SW 1271 (cell line): Measurements from ENCODE around the gene ZNF407.

Source experiments
- DNase-seq, 2 experiments: peaks; one replicate each; lab custom pipeline; 2025; lab: John Stamatoyannopoulos, UW

ZNF407 gene

GRCh38 chr18:74725690-74726089 lies 128.0 kb downstream of the ZNF407 start:
- no peak for DNase-seq

- no peak for DNase-seq
Observed at GRCh38 chr18:74728586-74728985, 130.9 kb downstream of the ZNF407 start.

DNA sequence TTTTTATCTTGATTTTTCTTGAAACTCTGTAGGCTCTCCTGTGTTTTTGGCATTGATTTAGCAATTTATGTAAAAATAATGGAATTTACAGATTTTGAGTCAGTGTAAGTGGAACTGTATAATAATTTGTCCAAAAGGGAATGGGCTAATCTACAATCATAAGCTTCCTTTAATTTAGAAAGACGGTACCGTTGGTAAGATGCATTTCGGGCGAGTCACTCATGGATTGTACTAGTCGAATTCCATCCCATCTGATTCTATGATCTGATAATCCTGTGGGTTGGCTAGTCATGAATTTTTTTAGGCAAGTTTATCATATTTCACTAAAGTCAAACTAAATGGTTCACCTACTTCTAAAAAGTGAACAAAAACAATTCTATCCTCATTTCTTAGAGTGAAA lies 133.4 kb downstream of the ZNF407 start:
- DNase-seq, result no peak

DNA sequence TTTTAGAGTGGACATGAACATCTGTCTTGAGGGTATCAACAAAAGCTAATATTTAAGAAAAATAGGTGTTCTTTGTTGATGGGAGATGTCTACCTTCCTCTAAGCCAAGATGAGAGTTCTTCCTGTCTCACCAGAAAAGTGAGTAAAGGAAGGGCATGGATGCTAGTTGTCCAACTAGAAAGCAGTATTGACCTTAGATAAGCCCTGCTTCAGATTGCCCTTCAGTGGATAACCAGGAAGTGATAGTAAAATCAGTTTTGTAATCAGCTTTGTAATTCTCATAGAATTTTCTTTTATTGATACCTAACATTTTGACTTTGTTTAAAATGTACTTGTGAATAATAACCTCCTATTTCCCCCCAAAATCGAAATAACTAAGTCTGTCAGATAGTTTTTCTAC lies 134.7 kb downstream of the ZNF407 start:
- no peak for DNase-seq

- DNase-seq, result no peak
Observed at GRCh38 chr18:74733598-74733997, 135.9 kb downstream of the ZNF407 start.

GRCh38 chr18:74734013-74734444 lies 136.4 kb downstream of the ZNF407 start:
- DNase-seq, result no peak

DNA sequence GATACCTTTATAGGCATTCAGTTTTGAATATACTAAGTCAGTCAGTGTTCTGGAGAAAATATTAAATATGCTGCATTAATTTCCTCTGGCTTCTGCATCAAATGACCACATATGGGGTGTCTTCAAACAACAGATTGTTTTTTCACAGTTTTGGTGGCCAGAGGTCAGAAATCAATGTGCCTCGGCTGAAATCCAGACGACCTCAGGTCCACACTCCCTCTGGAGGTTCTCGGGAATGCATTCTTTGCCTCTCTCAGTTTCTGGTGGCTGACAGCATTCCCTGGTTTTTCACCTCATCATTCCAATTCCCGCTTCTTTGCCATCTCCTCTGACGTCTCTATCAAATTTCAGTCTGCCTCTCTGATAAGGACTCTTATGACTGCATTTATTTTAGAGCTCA lies 142.3 kb downstream of the ZNF407 start:
- no peak for DNase-seq

DNA sequence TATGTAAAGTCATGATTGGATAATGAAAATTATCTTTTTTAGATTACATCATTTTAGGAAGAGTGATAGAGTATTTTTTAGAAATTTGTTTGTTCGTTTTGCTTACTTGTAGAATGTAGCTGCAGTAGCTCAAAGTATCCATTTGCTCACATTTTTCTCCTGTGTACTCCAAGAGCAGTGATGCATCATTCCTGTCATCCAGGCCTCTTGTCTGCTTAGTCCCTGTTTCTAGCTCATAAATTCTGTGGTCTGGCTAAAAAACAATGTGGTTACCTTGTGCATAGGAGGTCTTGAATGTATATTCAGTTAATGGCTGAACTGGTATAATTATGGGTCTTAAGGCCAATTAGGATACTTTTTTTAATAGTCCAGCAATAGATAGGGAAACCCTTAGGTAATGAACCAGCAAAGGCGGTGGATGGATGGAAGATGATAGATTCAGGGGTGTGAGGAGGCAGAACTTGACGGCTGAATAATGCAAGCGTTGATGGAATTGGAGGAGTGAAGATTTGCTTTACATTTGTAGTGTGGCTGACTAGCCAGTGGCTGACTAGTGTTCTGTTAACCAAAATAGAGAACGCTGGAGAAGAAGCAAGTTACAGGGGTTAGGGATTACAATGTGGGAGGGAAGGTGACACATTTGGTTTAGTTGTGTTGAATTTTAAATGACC lies 145.0 kb downstream of the ZNF407 start:
- no peak for DNase-seq

GRCh38 chr18:74745633-74746403 lies 148.1 kb downstream of the ZNF407 start:
- peak in 1 of 2 experiments; percentile 57 for DNase-seq

- no peak for DNase-seq
Observed at GRCh38 chr18:74748809-74749208, 151.1 kb downstream of the ZNF407 start.

- no peak for DNase-seq
Observed at GRCh38 chr18:74758995-74759394, 161.3 kb downstream of the ZNF407 start.

- no peak for DNase-seq
Observed at GRCh38 chr18:74760026-74760425, 162.4 kb downstream of the ZNF407 start.

- DNase-seq, result no peak
Observed at GRCh38 chr18:74760436-74760835, 162.8 kb downstream of the ZNF407 start.

DNA sequence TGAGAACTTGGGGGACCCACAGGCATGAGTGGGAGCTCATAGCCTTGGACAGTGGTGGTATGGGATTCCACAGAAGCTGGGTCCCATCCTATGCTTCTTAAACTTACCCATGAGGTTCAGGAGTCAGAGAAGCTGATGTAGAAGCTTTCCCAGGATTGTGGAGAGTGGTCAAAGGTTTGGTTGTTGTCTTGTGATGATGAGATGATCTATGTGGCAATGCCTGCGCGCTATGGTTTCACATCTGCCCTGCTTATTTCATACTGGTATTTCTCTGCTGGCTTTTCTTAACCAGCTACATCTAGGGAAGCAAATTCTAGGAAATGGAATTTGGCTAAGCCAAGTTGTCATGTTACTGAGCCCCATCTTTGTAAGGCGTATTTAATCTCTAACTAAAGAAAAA lies 168.6 kb downstream of the ZNF407 start:
- DNase-seq, result no peak

DNA sequence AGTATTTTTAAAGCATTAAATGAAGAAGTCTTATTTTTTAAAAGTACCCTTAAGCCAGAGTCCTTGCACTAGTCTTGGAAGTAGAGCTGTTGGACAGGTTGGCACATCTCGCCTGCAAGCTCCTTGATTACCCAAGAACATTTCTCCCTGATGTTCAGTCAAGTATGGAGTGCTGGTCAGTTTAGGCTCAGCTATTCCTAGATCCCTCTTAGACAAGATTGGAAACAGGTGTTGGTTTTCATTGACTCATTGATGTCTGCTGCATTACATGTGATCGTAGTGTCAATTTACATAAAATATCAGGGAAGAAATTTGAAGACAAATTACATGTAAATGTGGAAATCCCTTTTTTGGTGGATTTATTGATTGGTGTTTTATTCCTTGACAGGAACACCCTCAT lies 170.4 kb downstream of the ZNF407 start:
- no peak for DNase-seq

GRCh38 chr18:74773171-74773624 lies 175.5 kb downstream of the ZNF407 start:
- DNase-seq, result no peak

- DNase-seq, result no peak
Observed at GRCh38 chr18:74774486-74774885, 176.8 kb downstream of the ZNF407 start.

DNA sequence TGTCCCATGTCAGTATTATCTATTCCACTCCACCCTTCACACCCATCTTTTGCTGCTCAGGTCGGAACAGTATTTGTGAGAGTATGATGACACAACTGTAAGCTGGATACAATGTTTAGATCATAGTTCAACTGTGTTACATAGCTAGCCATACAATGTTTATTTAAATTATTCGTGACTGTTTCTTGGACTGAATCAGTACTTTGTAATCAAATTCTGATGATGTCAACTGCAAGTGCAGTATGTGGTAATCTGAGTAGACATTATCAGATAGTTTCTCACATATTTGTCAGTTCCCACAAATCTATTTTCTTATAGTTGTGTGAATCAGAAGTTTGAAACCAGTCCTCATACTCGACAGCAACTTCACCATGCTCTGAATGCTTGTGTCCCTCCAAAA lies 177.6 kb downstream of the ZNF407 start:
- DNase-seq, result no peak

DNA sequence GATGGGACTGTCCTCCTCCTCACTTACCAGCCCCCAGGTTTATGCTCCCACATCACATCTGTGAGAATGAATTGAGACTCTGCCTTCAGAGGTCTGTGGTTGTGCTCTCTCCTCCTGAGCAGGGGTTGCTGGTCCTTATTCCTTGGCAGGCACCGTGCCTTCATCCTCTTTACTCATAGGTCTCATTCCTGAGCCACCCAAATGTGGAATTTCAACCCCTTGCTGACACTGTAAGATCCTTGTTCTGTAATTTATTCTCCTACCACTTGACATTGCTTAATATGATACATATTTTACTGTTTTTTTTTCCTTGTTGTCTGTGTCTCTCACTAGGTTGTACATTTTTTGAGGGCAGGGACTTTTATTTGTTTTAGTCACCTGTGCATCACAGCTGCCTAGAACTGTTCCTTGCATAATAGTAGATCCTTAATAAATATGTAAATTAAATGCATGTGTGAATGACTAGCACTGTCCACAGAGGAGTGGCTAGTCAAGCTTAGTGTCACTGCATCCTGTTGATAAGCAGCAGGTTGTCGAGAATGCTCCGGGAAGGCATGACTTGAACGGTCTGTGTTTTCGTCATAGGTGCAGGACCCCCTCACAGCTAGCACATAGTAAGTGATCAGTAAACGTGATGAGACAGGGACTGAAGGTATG lies 180.6 kb downstream of the ZNF407 start:
- no peak for DNase-seq

- DNase-seq, result no peak
Observed at GRCh38 chr18:74784752-74785151, 187.1 kb downstream of the ZNF407 start.

DNA sequence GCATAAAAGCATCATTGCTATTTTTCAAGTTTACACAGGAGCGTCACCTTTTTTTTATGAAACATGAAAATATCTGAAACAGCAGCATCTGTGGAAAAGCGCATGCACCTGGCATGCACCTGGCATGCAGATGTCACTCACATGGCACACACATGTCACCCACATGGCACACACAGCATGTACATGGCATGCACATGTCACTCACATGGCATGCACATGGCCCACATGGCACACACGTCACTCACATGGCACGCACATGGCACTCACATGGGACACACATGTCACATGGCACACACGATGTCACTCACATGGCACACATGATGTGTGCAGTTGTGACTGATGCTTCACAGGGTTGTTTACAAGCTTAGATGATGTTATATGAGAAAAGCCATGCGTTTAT lies 188.0 kb downstream of the ZNF407 start:
- DNase-seq, result no peak

DNA sequence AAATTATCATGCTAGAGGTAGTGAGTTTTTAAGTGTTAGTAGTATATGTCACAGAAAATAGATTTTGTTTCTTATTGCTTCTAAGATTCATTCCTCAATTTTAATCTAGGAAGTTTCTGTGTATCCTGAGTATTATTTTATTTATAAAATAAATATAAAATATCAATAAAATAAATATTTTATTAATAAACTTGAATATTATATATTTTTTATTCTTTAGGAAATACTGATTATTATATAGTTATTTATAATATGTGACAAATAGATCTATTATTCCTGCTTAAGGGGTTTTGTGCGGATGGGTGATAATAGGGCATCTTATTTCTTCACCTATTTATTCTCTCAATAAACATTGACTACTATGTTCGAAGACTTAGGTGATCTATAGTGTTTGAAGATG lies 191.0 kb downstream of the ZNF407 start:
- DNase-seq, result no peak

DNA sequence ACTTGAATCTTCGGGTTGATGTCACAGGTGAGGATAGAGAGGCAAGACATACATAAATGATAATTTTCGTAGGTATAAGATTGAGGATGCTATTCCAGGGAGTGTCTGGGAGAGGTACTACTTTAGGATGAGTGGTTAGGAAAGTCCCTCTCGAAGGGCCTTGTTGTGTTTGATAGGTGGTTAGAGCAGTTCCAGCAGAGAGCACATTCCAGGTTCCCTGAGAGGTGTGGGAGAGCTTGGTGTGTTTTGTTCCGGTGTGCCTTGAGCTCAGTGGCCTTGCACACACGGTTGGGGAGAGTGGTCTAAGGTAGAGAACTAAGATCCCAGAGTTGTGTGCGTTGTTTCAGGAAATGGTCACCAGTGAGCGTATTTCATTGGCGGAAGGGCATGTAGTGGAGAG lies 191.4 kb downstream of the ZNF407 start:
- DNase-seq, result no peak
